ENCODE data around the gene EEF2KMT. TPM values are rescaled to one million over a fixed set of nuclear protein-coding genes. Genes with fewer than 3 reads are reported as not detected.

EEF2KMT gene
- total and polyA plus RNA-seq, 2 of the 13 experiments (the other 11 are each of a cell fraction or from before 2014, with no cell fraction given), result 10.7 to 26.9 TPM

DNA sequence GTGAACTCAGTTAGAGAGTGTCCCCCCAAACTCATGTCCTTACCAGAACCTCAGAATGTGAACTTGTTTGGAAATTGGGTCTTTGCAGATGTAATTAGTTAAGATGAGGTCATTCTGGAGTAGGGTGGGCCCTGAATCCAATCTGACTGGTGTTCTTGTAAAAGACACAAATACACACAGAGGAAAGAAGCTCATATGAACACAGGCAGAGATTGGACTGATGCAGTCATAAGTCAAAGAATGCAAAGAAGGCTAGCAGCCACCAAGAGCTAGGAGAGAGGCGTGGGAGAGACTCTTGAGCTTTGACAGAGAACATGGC lies 61.7 kb downstream of the EEF2KMT start (continued):
- TF ChIP-seq SOX13 (IDR thresholded peaks at IDR 0.05) (no peak), SOX13 (CRISPR knock-in tag; conservative IDR thresholded peaks at IDR 0.05 in 1 of 2, IDR thresholded peaks at IDR 0.05 in 1 of 2) (no peak), EED (CRISPR knock-in tag; IDR thresholded peaks at IDR 0.05) (no peak), CREB3 (CRISPR knock-in tag; IDR thresholded peaks at IDR 0.05) (no peak), FLYWCH1 (CRISPR knock-in tag; IDR thresholded peaks at IDR 0.05) (no peak), ZFYVE20 (CRISPR knock-in tag; IDR thresholded peaks at IDR 0.05; ENCODE audit: borderline replicate concordance, low read depth) (no peak), ZBTB34 (CRISPR knock-in tag; IDR thresholded peaks at IDR 0.05) (no peak), NR3C1 (CRISPR knock-in tag; IDR thresholded peaks at IDR 0.05) (no peak), NBN (conservative IDR thresholded peaks at IDR 0.05) (no peak), ZNF615 (CRISPR knock-in tag; IDR thresholded peaks at IDR 0.05; ENCODE audit: borderline replicate concordance) (no peak), ESRRA (CRISPR knock-in tag; IDR thresholded peaks at IDR 0.05; ENCODE audit: low read depth) (no peak), SMC3 (IDR thresholded peaks at IDR 0.05; ENCODE audit: low read length) (no peak; the same call in 1 of the 2 replicates), MLXIP (CRISPR knock-in tag; IDR thresholded peaks at IDR 0.05; ENCODE audit: borderline replicate concordance) (0 out of 2 replicates have a peak, but pooled peaks have one; percentile 45), ZFX (CRISPR knock-in tag; IDR thresholded peaks at IDR 0.05; ENCODE audit: low read depth) (peak; percentile 3; the same call in 1 of the 2 replicates), ZBTB39 (CRISPR knock-in tag; IDR thresholded peaks at IDR 0.05) (no peak), BRCA1 (CRISPR knock-in tag; IDR thresholded peaks at IDR 0.05) (peak; percentile 43; the same call in 1 of the 2 replicates), NFE2L2 (IDR thresholded peaks at IDR 0.05; ENCODE audit: low read length) (no peak), SMAD3 (CRISPR knock-in tag; IDR thresholded peaks at IDR 0.05) (no peak), THAP8 (CRISPR knock-in tag; IDR thresholded peaks at IDR 0.05; ENCODE audit: borderline replicate concordance) (no peak), TAF1 (CRISPR knock-in tag; IDR thresholded peaks at IDR 0.05) (no peak), RBFOX2 (IDR thresholded peaks at IDR 0.05; ENCODE audit: low read depth, low read length) (peak; percentile 34; the same call in 1 of the 2 replicates)
- TF ChIP-seq, protein P1, sequence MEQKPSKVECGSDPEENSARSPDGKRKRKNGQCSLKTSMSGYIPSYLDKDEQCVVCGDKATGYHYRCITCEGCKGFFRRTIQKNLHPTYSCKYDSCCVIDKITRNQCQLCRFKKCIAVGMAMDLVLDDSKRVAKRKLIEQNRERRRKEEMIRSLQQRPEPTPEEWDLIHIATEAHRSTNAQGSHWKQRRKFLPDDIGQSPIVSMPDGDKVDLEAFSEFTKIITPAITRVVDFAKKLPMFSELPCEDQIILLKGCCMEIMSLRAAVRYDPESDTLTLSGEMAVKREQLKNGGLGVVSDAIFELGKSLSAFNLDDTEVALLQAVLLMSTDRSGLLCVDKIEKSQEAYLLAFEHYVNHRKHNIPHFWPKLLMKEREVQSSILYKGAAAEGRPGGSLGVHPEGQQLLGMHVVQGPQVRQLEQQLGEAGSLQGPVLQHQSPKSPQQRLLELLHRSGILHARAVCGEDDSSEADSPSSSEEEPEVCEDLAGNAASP (CRISPR knock-in tag; IDR thresholded peaks at IDR 0.05; ENCODE audit: borderline replicate concordance), result no peak
